Lower leg skin (tissue), 3 donors: Measurements from ENCODE around the gene PI16.

ENCODE experiments used
- POLR2A ChIP-seq, 2 donors: fragments of 450-650 bp; IDR thresholded peaks; one replicate each; pipeline ENCODE4 v1.6.1; 2016 to 2017; ENCODE audit warnings: antibody characterized with exemption in 2 of 2, mild to moderate bottlenecking in 1 of 2, moderate library complexity in 1 of 2
- TF ChIP-seq, protein P1 (sequence below), 3 donors: fragments of 450-650 bp; IDR thresholded peaks; one replicate each; pipeline ENCODE4 v1.5.1; 2016; ENCODE audit warnings: antibody characterized with exemption in 3 of 3, mild to moderate bottlenecking in 3 of 3, moderate library complexity in 2 of 3

- TF ChIP-seq, protein P1, sequence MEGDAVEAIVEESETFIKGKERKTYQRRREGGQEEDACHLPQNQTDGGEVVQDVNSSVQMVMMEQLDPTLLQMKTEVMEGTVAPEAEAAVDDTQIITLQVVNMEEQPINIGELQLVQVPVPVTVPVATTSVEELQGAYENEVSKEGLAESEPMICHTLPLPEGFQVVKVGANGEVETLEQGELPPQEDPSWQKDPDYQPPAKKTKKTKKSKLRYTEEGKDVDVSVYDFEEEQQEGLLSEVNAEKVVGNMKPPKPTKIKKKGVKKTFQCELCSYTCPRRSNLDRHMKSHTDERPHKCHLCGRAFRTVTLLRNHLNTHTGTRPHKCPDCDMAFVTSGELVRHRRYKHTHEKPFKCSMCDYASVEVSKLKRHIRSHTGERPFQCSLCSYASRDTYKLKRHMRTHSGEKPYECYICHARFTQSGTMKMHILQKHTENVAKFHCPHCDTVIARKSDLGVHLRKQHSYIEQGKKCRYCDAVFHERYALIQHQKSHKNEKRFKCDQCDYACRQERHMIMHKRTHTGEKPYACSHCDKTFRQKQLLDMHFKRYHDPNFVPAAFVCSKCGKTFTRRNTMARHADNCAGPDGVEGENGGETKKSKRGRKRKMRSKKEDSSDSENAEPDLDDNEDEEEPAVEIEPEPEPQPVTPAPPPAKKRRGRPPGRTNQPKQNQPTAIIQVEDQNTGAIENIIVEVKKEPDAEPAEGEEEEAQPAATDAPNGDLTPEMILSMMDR (IDR thresholded peaks at IDR 0.05) = no peak
- TF ChIP-seq POLR2A (IDR thresholded peaks at IDR 0.05) = no peak
These were observed 17.6 kb downstream of the PI16 start for GRCh38 chr6:36971921-36972673.
